DOHH2 (cell line): Measurements from ENCODE around the gene SV2C.

Experiments
- EZH2phosphoT487 ChIP-seq: fragments of 200-600 bp; sonication (generic); IDR thresholded peaks from 2 replicates; pipeline ENCODE4 v1.6.1; 2017; ENCODE audit warnings: borderline replicate concordance, mild to moderate bottlenecking, antibody characterized with exemption, low read length, moderate library complexity, mixed read lengths
- TF ChIP-seq, protein P1 (sequence below): fragments of 200-600 bp; sonication (generic); IDR thresholded peaks from one replicate; pipeline ENCODE4 v1.5.1; 2014; ENCODE audit warnings: antibody characterized with exemption, mild to moderate bottlenecking, low read depth, low read length; ENCODE audit not compliant: poor library complexity, severe bottlenecking

DNA sequence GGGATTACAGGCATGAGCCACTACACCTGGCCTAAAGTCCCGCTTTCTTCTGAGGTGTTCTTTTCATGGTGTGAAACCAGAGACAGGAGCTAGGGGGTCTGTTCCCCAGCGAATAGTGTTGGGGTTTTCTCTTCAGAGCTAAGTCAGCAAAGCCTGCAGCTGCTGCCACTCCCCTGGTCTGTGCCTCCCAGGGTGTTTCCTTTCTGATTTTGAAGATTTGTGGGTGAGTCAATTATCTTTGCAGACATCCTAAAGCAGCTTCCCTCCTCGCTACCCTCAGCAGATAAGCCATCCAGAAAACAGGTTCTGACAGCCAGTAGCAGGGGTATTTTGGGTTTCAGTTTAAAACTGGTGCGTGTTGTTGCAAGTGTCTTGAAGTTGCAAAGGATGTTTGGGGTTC lies 247.9 kb downstream of the SV2C start:
- TF ChIP-seq, protein P1, sequence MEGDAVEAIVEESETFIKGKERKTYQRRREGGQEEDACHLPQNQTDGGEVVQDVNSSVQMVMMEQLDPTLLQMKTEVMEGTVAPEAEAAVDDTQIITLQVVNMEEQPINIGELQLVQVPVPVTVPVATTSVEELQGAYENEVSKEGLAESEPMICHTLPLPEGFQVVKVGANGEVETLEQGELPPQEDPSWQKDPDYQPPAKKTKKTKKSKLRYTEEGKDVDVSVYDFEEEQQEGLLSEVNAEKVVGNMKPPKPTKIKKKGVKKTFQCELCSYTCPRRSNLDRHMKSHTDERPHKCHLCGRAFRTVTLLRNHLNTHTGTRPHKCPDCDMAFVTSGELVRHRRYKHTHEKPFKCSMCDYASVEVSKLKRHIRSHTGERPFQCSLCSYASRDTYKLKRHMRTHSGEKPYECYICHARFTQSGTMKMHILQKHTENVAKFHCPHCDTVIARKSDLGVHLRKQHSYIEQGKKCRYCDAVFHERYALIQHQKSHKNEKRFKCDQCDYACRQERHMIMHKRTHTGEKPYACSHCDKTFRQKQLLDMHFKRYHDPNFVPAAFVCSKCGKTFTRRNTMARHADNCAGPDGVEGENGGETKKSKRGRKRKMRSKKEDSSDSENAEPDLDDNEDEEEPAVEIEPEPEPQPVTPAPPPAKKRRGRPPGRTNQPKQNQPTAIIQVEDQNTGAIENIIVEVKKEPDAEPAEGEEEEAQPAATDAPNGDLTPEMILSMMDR: no peak
- TF ChIP-seq EZH2phosphoT487: no peak
